Neural progenitor cell (in vitro differentiated cells): ENCODE data around the gene RASGRF2. TPM values are rescaled to one million over a fixed set of nuclear protein-coding genes. Genes with fewer than 3 reads are reported as not detected.

ENCODE experiments used
- DNase-seq: peaks from one replicate; pipeline ENCODE4 v3.0.0-alpha.2; 2016; ENCODE audit warnings: low spot score
- H2AFZ ChIP-seq: fragments of 200-600 bp; sonication (generic); replicated peaks from 2 replicates; pipeline ENCODE4 v1.6.1; 2016; ENCODE audit warnings: antibody characterized with exemption
- H3F3A ChIP-seq: fragments of 200-600 bp; sonication (generic); 2 replicates; pipeline ENCODE4 v1.6.1; 2016; ENCODE audit warnings: antibody characterized with exemption, low read depth
- H3K27ac ChIP-seq: fragments of 200-600 bp; sonication (generic); 2 replicates; pipeline ENCODE4 v1.5.1; 2016; ENCODE audit warnings: mild to moderate bottlenecking
- H3K27me3 ChIP-seq: fragments of 200-600 bp; sonication (generic); 2 replicates; pipeline ENCODE4 v1.6.1; 2016; ENCODE audit warnings: mild to moderate bottlenecking, moderate library complexity
- H3K36me3 ChIP-seq: fragments of 200-600 bp; sonication (generic); 2 replicates; pipeline ENCODE4 v1.5.1; 2016
- H3K4me1 ChIP-seq: fragments of 200-600 bp; sonication (generic); 2 replicates; pipeline ENCODE4 v1.6.1; 2016; ENCODE audit warnings: mixed run types
- H3K4me2 ChIP-seq: fragments of 200-600 bp; sonication (generic); 2 replicates; pipeline ENCODE4 v1.6.1; 2016
- H3K4me3 ChIP-seq: fragments of 200-600 bp; sonication (generic); 2 replicates; pipeline ENCODE4 v1.5.1; 2016
- H3K79me2 ChIP-seq: fragments of 200-600 bp; sonication (generic); 2 replicates; pipeline ENCODE4 v1.6.1; 2016; ENCODE audit warnings: low read depth
- H3K9ac ChIP-seq: fragments of 200-600 bp; sonication (generic); 2 replicates; pipeline ENCODE4 v1.6.1; 2016
- H3K9me3 ChIP-seq: fragments of 200-600 bp; sonication (generic); 2 replicates; pipeline ENCODE4 v1.5.1; 2016; ENCODE audit warnings: low read depth
- H4K20me1 ChIP-seq: fragments of 200-600 bp; sonication (generic); 2 replicates; pipeline ENCODE4 v1.6.1; 2016; ENCODE audit warnings: low read depth
- H3K27ac Mint-ChIP-seq: 3 replicates; pipeline ENCODE4 v1.8.0; 2021; ENCODE audit warnings: mixed read lengths
- H3K27me3 Mint-ChIP-seq: 2 replicates; pipeline ENCODE4 v1.8.0; 2022; ENCODE audit warnings: low read depth, mild to moderate bottlenecking, inconsistent platforms, moderate library complexity, mixed read lengths; ENCODE audit not compliant: insufficient read depth
- H3K36me3 Mint-ChIP-seq: 3 replicates; pipeline ENCODE4 v1.8.0; 2021; ENCODE audit warnings: mixed read lengths
- H3K4me1 Mint-ChIP-seq: 3 replicates; pipeline ENCODE4 v1.8.0; 2021; ENCODE audit warnings: mixed read lengths
- H3K4me3 Mint-ChIP-seq: 3 replicates; pipeline ENCODE4 v1.8.0; 2021; ENCODE audit warnings: mild to moderate bottlenecking, moderate library complexity, mixed read lengths
- H3K9me3 Mint-ChIP-seq: 3 replicates; pipeline ENCODE4 v1.8.0; 2020; ENCODE audit warnings: mixed read lengths
- EZH2 ChIP-seq: fragments of 200-600 bp; sonication (generic); IDR thresholded peaks from 2 replicates; pipeline ENCODE4 v1.6.1; 2017; ENCODE audit warnings: antibody characterized with exemption, mild to moderate bottlenecking, moderate library complexity
- EZH2phosphoT487 ChIP-seq: fragments of 200-600 bp; sonication (generic); IDR thresholded peaks from 2 replicates; pipeline ENCODE4 v1.6.1; 2017; ENCODE audit warnings: antibody characterized with exemption
- total RNA-seq: library from RNA; depleted of rRNA; stranded (reverse); fragments of >200 nt; gene quantifications from 2 replicates; pipeline ENCODE4 v1.2.3, GENCODE V29; 2015; ENCODE audit warnings: low replicate concordance
- TF ChIP-seq, protein P1 (sequence below): fragments of 200-600 bp; sonication (generic); IDR thresholded peaks from 2 replicates; pipeline ENCODE4 v1.5.1; 2017; ENCODE audit warnings: antibody characterized with exemption, mild to moderate bottlenecking

RASGRF2 gene
- total RNA-seq, 1 donor from 2014 or later, result 0.15 TPM

GRCh38 chr5:81195335-81195929 is 235.3 kb downstream of the RASGRF2 start:
- no peak for DNase-seq
- Mint-ChIP-seq H3K9me3 (no peaks in the 10 kb centered on the region), H3K27ac (no peak overlapping the region), H3K27me3 (peaks cover 2% of the 10 kb centered on the region), H3K4me1 (peaks cover 10% of the 10 kb centered on the region), H3K4me3 (no peak overlapping the region), H3K36me3 (peaks cover under 1% of the 10 kb centered on the region)
- Histone ChIP-seq H2AFZ (no peak overlapping the region), H4K20me1 (no peaks in the 10 kb centered on the region), H3K4me1 (no peaks in the 10 kb centered on the region), H3K4me3 (no peak overlapping the region), H3F3A (no peaks in the 10 kb centered on the region), H3K9ac (no peak overlapping the region), H3K9me3 (no peaks in the 10 kb centered on the region), H3K27me3 (peaks cover 8% of the 10 kb centered on the region), H3K79me2 (no peaks in the 10 kb centered on the region), H3K4me2 (no peak overlapping the region), H3K36me3 (no peaks in the 10 kb centered on the region), H3K27ac (no peak overlapping the region)
- TF ChIP-seq, protein P1, sequence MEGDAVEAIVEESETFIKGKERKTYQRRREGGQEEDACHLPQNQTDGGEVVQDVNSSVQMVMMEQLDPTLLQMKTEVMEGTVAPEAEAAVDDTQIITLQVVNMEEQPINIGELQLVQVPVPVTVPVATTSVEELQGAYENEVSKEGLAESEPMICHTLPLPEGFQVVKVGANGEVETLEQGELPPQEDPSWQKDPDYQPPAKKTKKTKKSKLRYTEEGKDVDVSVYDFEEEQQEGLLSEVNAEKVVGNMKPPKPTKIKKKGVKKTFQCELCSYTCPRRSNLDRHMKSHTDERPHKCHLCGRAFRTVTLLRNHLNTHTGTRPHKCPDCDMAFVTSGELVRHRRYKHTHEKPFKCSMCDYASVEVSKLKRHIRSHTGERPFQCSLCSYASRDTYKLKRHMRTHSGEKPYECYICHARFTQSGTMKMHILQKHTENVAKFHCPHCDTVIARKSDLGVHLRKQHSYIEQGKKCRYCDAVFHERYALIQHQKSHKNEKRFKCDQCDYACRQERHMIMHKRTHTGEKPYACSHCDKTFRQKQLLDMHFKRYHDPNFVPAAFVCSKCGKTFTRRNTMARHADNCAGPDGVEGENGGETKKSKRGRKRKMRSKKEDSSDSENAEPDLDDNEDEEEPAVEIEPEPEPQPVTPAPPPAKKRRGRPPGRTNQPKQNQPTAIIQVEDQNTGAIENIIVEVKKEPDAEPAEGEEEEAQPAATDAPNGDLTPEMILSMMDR, result no peak
- TF ChIP-seq EZH2phosphoT487 (no peak), EZH2 (no peak)

DNA sequence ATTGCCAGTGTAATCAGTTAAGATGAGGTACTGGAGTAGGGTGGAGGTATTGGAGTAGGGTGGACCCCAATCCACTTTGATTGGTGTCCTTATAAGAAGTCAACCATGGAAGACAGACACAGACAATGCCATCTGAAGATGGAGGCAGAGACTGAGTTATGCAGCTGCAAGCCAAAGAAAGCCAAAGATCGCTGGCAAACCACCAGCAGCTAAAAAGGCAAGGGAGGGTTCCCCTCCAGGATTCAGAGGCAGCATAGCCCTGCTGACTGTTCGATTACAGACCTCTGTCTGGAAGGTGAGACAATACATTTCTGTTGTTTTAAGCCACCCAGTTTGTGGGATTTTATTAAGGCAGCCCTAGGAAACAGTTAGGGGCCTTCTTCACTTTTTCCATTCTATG is 242.5 kb downstream of the RASGRF2 start:
- no peaks in the 10 kb centered on the region for H3K79me2 ChIP-seq
- peaks cover 3% of the 10 kb centered on the region for H3K36me3 Mint-ChIP-seq
- no peaks in the 10 kb centered on the region for H3K9me3 Mint-ChIP-seq

DNA sequence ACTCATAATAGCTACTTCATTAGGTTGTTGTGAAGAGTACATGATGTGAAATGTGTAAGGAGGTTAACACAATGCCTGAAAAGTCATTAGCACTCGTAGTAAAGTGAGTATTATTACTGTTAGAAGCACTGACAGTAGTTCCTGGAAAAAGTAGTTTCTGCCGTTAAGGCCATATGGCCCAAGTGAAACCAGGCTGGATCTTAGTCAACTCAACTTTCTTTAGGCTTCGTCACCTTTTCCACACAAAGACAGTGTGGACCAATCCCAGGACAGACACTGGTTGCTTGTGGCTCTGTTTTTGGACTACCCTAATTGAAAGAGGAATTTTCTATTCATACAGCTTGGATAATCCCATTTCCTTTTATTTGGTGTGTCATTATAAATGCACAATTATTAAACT is 243.6 kb downstream of the RASGRF2 start:
- H3K4me2 ChIP-seq, result no peak overlapping the region
- Mint-ChIP-seq H3K27ac (no peak overlapping the region), H3K4me3 (no peak overlapping the region), H3K4me1 (no peaks in the 10 kb centered on the region), H3K36me3 (peaks cover 3% of the 10 kb centered on the region), H3K9me3 (no peaks in the 10 kb centered on the region), H3K27me3 (no peaks in the 10 kb centered on the region)
- no peaks in the 10 kb centered on the region for H3K27me3 ChIP-seq
- H3K4me3 ChIP-seq, result no peak overlapping the region
- no peaks in the 10 kb centered on the region for H3F3A ChIP-seq
- no peak overlapping the region for H3K27ac ChIP-seq
- no peak for DNase-seq
- H2AFZ ChIP-seq, result no peak overlapping the region
- H4K20me1 ChIP-seq, result no peaks in the 10 kb centered on the region
- no peak overlapping the region for H3K9ac ChIP-seq
- H3K9me3 ChIP-seq, result no peaks in the 10 kb centered on the region
- no peaks in the 10 kb centered on the region for H3K79me2 ChIP-seq
- H3K36me3 ChIP-seq, result no peaks in the 10 kb centered on the region
- no peaks in the 10 kb centered on the region for H3K4me1 ChIP-seq
- TF ChIP-seq EZH2phosphoT487, result no peak
- TF ChIP-seq, protein P1, result no peak
- TF ChIP-seq EZH2, result no peak

More for the DNA sequence above, 242.5 kb downstream of the RASGRF2 start:
- Histone ChIP-seq H2AFZ (no peak overlapping the region), H3K9me3 (no peaks in the 10 kb centered on the region), H3F3A (no peaks in the 10 kb centered on the region), H3K27ac (no peak overlapping the region), H4K20me1 (no peaks in the 10 kb centered on the region), H3K36me3 (no peaks in the 10 kb centered on the region), H3K4me2 (no peak overlapping the region), H3K4me1 (no peaks in the 10 kb centered on the region), H3K27me3 (no peaks in the 10 kb centered on the region), H3K4me3 (no peak overlapping the region), H3K9ac (no peak overlapping the region)
- no peak for TF ChIP-seq EZH2
- TF ChIP-seq, protein P1, result no peak
- no peak for TF ChIP-seq EZH2phosphoT487
- H3K27ac Mint-ChIP-seq, result no peak overlapping the region
- no peaks in the 10 kb centered on the region for H3K27me3 Mint-ChIP-seq
- H3K4me1 Mint-ChIP-seq, result no peaks in the 10 kb centered on the region
- DNase-seq, result no peak
- no peak overlapping the region for H3K4me3 Mint-ChIP-seq
